A549 treated with Mapracorat at 1 μM for 4 hours (cell line): ENCODE results near the gene LHX6. TPM values are rescaled to one million over a fixed set of nuclear protein-coding genes. Genes with fewer than 3 reads are reported as not detected.

Experiments
- total RNA-seq: library from RNA; stranded (reverse); fragments of 200-300 nt; extraction: Qiagen RNA extraction; gene quantifications from 5 replicates; pipeline ENCODE4 v1.2.3, GENCODE V29; 2022

Gene LHX6
- total RNA-seq: 1.9 to 2.4 TPM (median 2.1 TPM) in 5 replicates

DNA sequence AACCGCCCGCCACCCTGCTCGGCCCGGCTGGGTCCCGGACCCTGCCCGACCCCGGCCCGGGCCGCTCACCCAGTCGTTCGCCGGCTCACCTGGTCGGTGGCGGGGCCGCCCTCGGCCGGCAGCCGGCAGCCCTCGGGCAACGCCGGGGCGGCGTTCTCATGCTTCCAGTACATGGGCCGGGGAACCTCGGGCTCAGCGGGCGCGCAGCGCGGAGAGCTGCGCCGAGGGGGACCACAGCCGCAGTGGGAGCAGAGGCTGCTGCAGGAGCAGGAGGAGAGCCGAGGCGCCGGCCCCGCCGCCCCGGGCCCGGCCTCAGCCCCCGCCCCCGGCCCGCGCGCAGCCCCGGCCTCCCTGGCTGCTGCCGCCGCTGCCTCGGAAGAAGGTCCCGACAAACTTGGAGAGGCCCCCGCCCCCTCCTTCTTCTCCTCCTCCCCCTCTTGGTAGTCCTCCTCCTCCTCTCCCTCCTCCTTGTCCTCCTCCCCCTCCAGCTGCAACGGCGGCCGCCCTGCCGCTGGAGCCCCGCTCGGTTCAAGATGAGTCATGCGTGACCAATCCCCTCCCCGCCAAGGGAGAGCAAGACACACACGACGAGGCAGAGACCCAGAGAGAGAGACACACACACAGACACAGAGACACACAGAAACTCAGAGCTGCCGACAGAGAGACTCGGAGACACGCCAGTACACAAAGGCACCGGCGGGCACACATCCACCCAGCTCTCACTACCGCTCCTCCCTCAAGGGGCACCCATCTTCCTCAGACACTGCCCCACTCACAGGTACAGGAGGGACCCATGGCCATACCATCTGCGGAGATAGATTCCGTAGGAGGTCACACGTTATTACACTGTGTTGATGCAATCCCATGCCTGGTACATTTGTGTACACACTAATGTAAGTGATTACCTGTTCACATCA lies at the start of gene LHX6:
Gene LHX6 (minus strand): TSS at position 390 of the 917 bp plus-strand sequence. CDS start 217 bp downstream, at position 173.

DNA sequence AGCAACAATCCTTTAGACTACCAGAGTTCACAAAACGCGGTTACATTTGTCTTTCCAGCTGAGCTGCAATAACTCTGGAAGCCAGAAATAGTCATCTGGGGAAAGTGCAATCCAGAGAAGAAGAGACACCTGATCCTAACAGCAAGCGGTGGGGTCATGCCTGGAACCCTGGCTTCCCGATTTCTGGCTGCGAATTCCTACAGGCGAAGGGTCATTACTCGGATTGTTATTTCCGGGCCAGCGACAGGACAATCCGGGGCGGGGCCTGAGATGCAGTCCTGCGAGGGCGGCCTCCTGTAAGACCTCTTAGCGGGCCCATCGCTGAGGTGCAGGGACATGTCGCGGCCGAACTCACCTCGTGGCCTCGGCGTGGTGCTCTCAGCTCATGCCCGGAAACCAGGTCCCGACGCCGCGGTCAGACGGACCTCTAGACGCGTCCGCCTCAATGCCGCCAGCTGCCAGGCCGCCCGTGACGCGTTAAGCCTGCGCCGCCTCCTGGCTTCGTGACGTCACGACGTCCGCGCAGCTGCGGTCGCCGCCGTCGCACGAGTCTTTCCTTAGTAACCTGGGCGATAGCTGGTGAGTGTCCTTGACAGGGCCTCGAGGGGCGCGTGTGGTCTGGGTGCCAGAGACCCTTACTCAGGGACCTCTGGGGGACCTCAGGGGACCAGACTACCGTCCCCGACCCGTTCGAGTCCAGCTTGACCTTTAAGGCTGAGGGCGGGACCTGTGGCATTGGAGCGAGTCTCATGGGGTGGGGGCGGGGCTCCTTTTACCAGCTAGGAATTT lies 35.8 kb upstream of the LHX6 start, which contains the start of the genes MRRF and RBM18:
Gene MRRF (plus strand): TSS at position 523 of the 789 bp plus-strand sequence. CDS start 6,010 bp downstream, outside the sequence.
Gene RBM18 (minus strand): TSS at position 481 of the 789 bp plus-strand sequence. CDS start 3,348 bp downstream, outside the sequence.

DNA sequence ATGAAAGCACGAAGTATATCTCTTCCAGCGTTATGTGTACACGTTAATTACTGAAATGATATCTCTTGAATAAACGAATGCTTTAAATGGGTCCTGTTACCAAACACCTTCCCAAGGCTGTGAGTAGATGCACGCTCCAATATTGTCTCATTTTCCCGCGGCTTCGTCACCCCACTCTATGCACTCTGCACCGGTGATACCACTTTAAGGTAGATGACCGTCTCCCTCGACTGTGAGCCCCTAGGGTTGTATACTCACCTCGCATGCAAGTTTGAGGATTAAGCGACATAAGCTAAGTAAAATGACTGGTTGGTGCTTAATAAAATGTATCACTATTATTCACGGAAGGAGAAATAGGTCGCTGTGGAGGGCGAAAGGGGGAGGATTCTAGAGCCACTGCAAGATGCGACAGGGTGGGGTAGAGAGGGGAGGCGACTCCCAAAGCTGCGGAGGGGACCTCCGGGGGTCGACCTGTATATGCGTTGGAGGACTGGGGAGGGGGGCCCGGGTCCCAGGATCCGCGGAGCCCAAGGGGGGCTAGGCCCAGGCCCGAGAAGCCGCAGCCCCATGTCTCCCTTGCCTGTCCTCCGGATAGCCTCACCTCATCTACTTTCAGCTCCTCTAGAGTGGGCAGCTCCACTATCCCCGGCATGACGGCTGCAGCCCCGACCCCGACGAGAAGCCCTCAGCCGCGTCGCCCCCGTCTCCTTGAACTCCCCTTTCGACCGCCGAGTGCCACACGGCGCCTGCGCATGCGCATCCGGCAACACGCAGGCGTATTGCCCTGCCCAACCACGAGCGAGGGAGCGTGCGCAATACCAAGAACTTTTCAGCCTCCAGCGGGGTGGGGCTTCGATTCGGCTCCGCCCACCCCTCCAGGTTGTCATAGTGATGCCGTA lies 69.5 kb downstream of the LHX6 start, which contains the start of the genes MORN5 and NDUFA8:
Gene MORN5 (plus strand): TSS at position 883 of the 899 bp plus-strand sequence. CDS start 65 bp downstream, outside the sequence.
Gene NDUFA8 (minus strand): TSS at position 754 of the 899 bp plus-strand sequence. CDS start 102 bp downstream, at position 652.

Other genes with a start within 250 kb of the LHX6 start
- 2.9 to 5.3 TPM (median 4.6 TPM) in 5 replicates for gene TTLL11, start 135.6 kb downstream of the LHX6 start, total RNA-seq
- gene NDUFA8, start 69.2 kb downstream of the LHX6 start, total RNA-seq: 101 to 119 TPM (median 113 TPM) in 5 replicates
- not detected in 5 replicates for gene MORN5, start 69.0 kb downstream of the LHX6 start, total RNA-seq
- 18.1 to 23.5 TPM (median 21.7 TPM) in 5 replicates for gene RBM18, start 35.9 kb upstream of the LHX6 start, total RNA-seq
- gene MRRF, start 35.9 kb upstream of the LHX6 start, total RNA-seq: 62.3 to 76.7 TPM (median 66.0 TPM) in 5 replicates
- 1.5 to 2.1 TPM (median 1.7 TPM) in 5 replicates for gene PTGS1, start 142.1 kb upstream of the LHX6 start, total RNA-seq
- gene OR1J1, start 249.0 kb upstream of the LHX6 start, total RNA-seq: not detected in 5 replicates